Gastroesophageal sphincter (tissue), 3 donors: ENCODE data around the gene HLA-DQA1.

Experiments used
- POLR2A ChIP-seq, 2 donors: fragments of 450-650 bp; IDR thresholded peaks; one replicate each; pipeline ENCODE4 v1.6.1; 2017; ENCODE audit warnings: antibody characterized with exemption in 2 of 2, mild to moderate bottlenecking in 2 of 2, moderate library complexity in 1 of 2
- POLR2AphosphoS5 ChIP-seq: sonication (generic); formaldehyde crosslinking; IDR thresholded peaks from one replicate; pipeline ENCODE4 v1.6.1; 2017; ENCODE audit warnings: antibody characterized with exemption
- TF ChIP-seq, protein P1 (sequence below), 4 experiments: fragments of 200-600 bp in 2 of 4; fragments of 450-650 bp in 2 of 4; sonication (generic) in 1 of 4; IDR thresholded peaks; one replicate each; pipeline ENCODE4 v1.5.1; 2017 to 2019; ENCODE audit warnings: antibody characterized with exemption in 4 of 4, mild to moderate bottlenecking in 2 of 4, moderate library complexity in 2 of 4

DNA sequence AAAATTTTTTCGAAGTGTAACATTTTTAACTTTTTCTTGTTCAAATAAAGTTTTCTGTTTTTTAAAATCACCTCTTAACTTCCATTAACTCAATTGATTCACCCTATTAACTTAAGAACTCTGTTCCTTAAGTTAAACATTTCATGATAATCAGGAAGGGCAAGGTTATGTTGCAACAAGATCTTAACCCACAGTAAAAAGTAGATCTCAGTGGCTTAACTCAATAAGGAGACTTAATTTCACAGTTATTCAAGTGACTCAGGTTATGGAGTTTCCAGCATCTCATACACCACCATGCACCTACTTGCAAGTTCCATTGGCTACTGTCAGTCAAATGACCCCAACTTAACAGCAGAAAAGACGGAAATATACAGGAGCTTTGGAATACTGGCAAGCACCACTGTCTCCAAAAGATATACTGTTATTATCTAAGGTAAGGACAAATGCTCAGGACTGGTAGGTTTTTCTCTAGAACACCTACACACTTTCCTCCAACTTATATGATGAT lies 18.1 kb downstream of the HLA-DQA1 start:
- TF ChIP-seq POLR2A (IDR thresholded peaks at IDR 0.05) (no peak), POLR2AphosphoS5 (no peak)
- TF ChIP-seq, protein P1, sequence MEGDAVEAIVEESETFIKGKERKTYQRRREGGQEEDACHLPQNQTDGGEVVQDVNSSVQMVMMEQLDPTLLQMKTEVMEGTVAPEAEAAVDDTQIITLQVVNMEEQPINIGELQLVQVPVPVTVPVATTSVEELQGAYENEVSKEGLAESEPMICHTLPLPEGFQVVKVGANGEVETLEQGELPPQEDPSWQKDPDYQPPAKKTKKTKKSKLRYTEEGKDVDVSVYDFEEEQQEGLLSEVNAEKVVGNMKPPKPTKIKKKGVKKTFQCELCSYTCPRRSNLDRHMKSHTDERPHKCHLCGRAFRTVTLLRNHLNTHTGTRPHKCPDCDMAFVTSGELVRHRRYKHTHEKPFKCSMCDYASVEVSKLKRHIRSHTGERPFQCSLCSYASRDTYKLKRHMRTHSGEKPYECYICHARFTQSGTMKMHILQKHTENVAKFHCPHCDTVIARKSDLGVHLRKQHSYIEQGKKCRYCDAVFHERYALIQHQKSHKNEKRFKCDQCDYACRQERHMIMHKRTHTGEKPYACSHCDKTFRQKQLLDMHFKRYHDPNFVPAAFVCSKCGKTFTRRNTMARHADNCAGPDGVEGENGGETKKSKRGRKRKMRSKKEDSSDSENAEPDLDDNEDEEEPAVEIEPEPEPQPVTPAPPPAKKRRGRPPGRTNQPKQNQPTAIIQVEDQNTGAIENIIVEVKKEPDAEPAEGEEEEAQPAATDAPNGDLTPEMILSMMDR (IDR thresholded peaks at IDR 0.05): no peak
